Panc1 (cell line): Measurements from ENCODE around the gene ADAMTS6. TPM values are rescaled to one million over a fixed set of nuclear protein-coding genes. Genes with fewer than 3 reads are reported as not detected.

Experiments
- ATAC-seq: fragments of 200-7000 bp; cut with Tn5 transposase; 2 replicates; pipeline ENCODE4 v1.9.1; 2020; ENCODE audit warnings: mild to moderate bottlenecking, moderate library complexity
- BruUV-seq: library from RNA; stranded (reverse); fragments of 400-500 nt; replicated peaks from 2 replicates; lab custom pipeline; 2021; lab: Mats Ljungman, UMichigan
- CTCF ChIA-PET: fragments of 300-600 bp; sonication (Branson Sonifier 250); formaldehyde crosslinking; loops from one replicate; lab custom pipeline; 2022; ENCODE audit warnings: antibody characterized with exemption; lab: Charles Lee
- POLR2A ChIA-PET: fragments of 300-600 bp; sonication (Branson Sonifier 250); formaldehyde crosslinking; loops from one replicate; lab custom pipeline; 2022; ENCODE audit warnings: antibody characterized with exemption; lab: Charles Lee
- DNase-seq: peaks from one replicate; pipeline ENCODE4 v3.0.0-alpha.2; 2010; ENCODE audit warnings: low read depth, low spot score
- H3K27ac ChIP-seq: 2 replicates; pipeline ENCODE4 v1.5.1; 2011; ENCODE audit warnings: mild to moderate bottlenecking, low read length, inconsistent platforms
- H3K27me3 ChIP-seq: fragments of 200-500 bp; sonication (Bioruptor generic); 2 replicates; pipeline ENCODE4 v1.6.0; 2014; ENCODE audit warnings: low read length, inconsistent platforms; ENCODE audit not compliant: control insufficient read depth, insufficient read depth
- H3K36me3 ChIP-seq: fragments of 200-500 bp; sonication (Bioruptor generic); 2 replicates; pipeline ENCODE4 v1.5.1; 2014; ENCODE audit warnings: inconsistent platforms, mild to moderate bottlenecking, low read length, moderate library complexity; ENCODE audit not compliant: control insufficient read depth, insufficient read depth
- H3K4me1 ChIP-seq: 2 replicates; pipeline ENCODE4 v1.5.1; 2011; ENCODE audit warnings: inconsistent platforms, mild to moderate bottlenecking, low read length, moderate library complexity; ENCODE audit not compliant: control insufficient read depth, insufficient read depth
- H3K4me3 ChIP-seq, 2 experiments: 2 replicates each; pipeline ENCODE4 v1.5.1; 2011 to 2012; ENCODE audit warnings: low read depth in 2 of 2, low read length in 2 of 2, mild to moderate bottlenecking in 2 of 2, inconsistent platforms in 1 of 2, moderate library complexity in 1 of 2
- H3K9me3 ChIP-seq: fragments of 200-500 bp; sonication (Bioruptor generic); 2 replicates; pipeline ENCODE4 v1.5.1; 2014; ENCODE audit warnings: low read depth, mild to moderate bottlenecking, inconsistent platforms, low read length, moderate library complexity; ENCODE audit not compliant: control insufficient read depth, insufficient read depth
- POLR2AphosphoS5 ChIP-seq: IDR thresholded peaks from 2 replicates; pipeline ENCODE4 v1.6.1; 2012; ENCODE audit warnings: mild to moderate bottlenecking, low read depth, low read length, moderate library complexity
- SIN3A ChIP-seq: IDR thresholded peaks from 2 replicates; pipeline ENCODE4 v1.6.1; 2012; ENCODE audit warnings: low read depth, mild to moderate bottlenecking, low read length, moderate library complexity, borderline replicate concordance; ENCODE audit not compliant: insufficient read depth
- TCF7L2 ChIP-seq: IDR thresholded peaks from 2 replicates; pipeline ENCODE4 v1.6.1; 2011; ENCODE audit warnings: mild to moderate bottlenecking, low read depth, low read length, inconsistent platforms
- in situ Hi-C: cut with HindIII; loops from 2 replicates; pipeline ENCODE4 v1.10.0; 2016; ENCODE audit warnings: low sequenced_read_pairs, low pct_unique_long_range_greater_than_20kb
- intact Hi-C: fragments of 100-400 bp; cut with micrococcal nuclease; formaldehyde crosslinking; loops from one replicate; pipeline ENCODE4 v1.10.0; 2022; ENCODE audit not compliant: unreplicated experiment
- total RNA-seq: library from RNA; stranded (reverse); gene quantifications from one replicate; pipeline ENCODE4 v1.2.1, GENCODE V29; 2021; ENCODE audit not compliant: unreplicated experiment
- TF ChIP-seq, protein P1 (sequence below): fragments of 450-650 bp; IDR thresholded peaks from 2 replicates; pipeline ENCODE4 v1.5.1; 2017; ENCODE audit warnings: mild to moderate bottlenecking
- TF ChIP-seq, protein P2 (sequence below), 2 experiments: IDR thresholded peaks; 2 replicates each; pipeline ENCODE4 v1.6.1; 2011 to 2012; ENCODE audit warnings: low read depth in 2 of 2, control low read depth in 1 of 2, low read length in 1 of 2, mild to moderate bottlenecking in 1 of 2, moderate library complexity in 1 of 2; ENCODE audit not compliant: insufficient read depth in 1 of 2

Gene ADAMTS6
- total RNA-seq, 1 experiment from 2014 or later, result 0.64 TPM

DNA sequence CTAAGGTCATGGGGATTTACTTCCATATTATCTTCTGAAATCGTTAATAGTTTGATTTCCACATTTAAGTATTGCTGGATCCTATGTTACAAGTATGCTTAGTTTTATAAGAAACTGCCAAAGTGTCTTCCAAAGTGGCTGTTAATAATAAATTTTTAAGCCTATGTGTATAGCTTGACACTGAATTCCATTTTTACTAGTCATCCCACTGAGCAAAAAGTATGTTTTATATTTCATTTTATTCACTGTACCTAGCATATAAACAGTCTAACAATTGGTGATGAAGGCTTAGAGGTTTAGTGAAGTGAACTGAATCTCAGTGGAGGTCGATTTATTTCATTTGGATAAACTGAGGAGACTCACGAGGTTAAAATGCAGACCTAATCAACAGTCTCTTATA is 174.6 kb downstream of the ADAMTS6 start:
- DNase-seq, result no peak
- H3K4me1 ChIP-seq, result no peaks in the 10 kb centered on the region
- BruUV-seq, result no TSS peak
- no peaks in the 10 kb centered on the region for H3K36me3 ChIP-seq
- ATAC-seq, result no peak
- H3K27ac ChIP-seq, result no peak overlapping the region
- H3K4me3 ChIP-seq, result no peak overlapping the region
- H3K9me3 ChIP-seq, result no peaks in the 10 kb centered on the region
- intact Hi-C loops, result no loop called here
- CTCF ChIA-PET, result no interaction called here
- in situ Hi-C loops, result no loop called here
- POLR2A ChIA-PET, result no interaction called here
- no peak for TF ChIP-seq POLR2AphosphoS5
- TF ChIP-seq, protein P1, sequence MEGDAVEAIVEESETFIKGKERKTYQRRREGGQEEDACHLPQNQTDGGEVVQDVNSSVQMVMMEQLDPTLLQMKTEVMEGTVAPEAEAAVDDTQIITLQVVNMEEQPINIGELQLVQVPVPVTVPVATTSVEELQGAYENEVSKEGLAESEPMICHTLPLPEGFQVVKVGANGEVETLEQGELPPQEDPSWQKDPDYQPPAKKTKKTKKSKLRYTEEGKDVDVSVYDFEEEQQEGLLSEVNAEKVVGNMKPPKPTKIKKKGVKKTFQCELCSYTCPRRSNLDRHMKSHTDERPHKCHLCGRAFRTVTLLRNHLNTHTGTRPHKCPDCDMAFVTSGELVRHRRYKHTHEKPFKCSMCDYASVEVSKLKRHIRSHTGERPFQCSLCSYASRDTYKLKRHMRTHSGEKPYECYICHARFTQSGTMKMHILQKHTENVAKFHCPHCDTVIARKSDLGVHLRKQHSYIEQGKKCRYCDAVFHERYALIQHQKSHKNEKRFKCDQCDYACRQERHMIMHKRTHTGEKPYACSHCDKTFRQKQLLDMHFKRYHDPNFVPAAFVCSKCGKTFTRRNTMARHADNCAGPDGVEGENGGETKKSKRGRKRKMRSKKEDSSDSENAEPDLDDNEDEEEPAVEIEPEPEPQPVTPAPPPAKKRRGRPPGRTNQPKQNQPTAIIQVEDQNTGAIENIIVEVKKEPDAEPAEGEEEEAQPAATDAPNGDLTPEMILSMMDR, result no peak
- TF ChIP-seq, protein P2, sequence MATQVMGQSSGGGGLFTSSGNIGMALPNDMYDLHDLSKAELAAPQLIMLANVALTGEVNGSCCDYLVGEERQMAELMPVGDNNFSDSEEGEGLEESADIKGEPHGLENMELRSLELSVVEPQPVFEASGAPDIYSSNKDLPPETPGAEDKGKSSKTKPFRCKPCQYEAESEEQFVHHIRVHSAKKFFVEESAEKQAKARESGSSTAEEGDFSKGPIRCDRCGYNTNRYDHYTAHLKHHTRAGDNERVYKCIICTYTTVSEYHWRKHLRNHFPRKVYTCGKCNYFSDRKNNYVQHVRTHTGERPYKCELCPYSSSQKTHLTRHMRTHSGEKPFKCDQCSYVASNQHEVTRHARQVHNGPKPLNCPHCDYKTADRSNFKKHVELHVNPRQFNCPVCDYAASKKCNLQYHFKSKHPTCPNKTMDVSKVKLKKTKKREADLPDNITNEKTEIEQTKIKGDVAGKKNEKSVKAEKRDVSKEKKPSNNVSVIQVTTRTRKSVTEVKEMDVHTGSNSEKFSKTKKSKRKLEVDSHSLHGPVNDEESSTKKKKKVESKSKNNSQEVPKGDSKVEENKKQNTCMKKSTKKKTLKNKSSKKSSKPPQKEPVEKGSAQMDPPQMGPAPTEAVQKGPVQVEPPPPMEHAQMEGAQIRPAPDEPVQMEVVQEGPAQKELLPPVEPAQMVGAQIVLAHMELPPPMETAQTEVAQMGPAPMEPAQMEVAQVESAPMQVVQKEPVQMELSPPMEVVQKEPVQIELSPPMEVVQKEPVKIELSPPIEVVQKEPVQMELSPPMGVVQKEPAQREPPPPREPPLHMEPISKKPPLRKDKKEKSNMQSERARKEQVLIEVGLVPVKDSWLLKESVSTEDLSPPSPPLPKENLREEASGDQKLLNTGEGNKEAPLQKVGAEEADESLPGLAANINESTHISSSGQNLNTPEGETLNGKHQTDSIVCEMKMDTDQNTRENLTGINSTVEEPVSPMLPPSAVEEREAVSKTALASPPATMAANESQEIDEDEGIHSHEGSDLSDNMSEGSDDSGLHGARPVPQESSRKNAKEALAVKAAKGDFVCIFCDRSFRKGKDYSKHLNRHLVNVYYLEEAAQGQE (IDR thresholded peaks at IDR 0.05; ENCODE audit: insufficient read depth in 1 of 2, low read depth in 2 of 2, low read length in 1 of 2), result no peak
- TF ChIP-seq TCF7L2, result no peak
- TF ChIP-seq SIN3A, result no peak
- no peaks in the 10 kb centered on the region; the same call in 1 of the 2 replicates for H3K27me3 ChIP-seq

DNA sequence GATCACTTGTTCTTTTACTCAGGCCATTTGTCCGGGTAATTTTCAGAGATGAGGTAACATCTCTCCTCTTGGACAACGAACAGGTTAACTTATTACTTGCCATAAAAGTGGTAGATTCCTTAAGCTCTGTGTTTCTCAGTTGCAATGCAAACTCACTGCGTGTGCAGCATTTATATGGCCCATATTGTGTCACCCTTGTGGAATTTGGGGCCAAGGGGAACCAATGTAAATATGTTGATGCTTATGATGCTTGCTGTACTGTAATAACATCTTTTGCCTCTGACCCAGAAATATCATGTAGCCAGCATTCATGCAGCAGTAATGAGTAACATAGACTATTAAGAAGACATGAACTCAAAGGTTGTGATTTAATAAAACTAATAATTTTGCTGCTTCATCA is 175.8 kb downstream of the ADAMTS6 start:
- H3K4me3 ChIP-seq, result no peak overlapping the region
- H3K4me1 ChIP-seq, result no peaks in the 10 kb centered on the region
- in situ Hi-C loops (no loop called here), intact Hi-C loops (no loop called here)
- no peaks in the 10 kb centered on the region for H3K36me3 ChIP-seq
- CTCF ChIA-PET, result no interaction called here
- DNase-seq, result no peak
- no peaks in the 10 kb centered on the region; the same call in 1 of the 2 replicates for H3K27me3 ChIP-seq
- no peak overlapping the region for H3K27ac ChIP-seq
- TF ChIP-seq SIN3A (no peak), POLR2AphosphoS5 (no peak), TCF7L2 (no peak)
- TF ChIP-seq, protein P2 (IDR thresholded peaks at IDR 0.05; ENCODE audit: insufficient read depth in 1 of 2, low read depth in 2 of 2, low read length in 1 of 2), result no peak
- TF ChIP-seq, protein P1, result no peak
- no peak for ATAC-seq
- no TSS peak for BruUV-seq
- POLR2A ChIA-PET, result no interaction called here
- no peaks in the 10 kb centered on the region for H3K9me3 ChIP-seq
